GM12878 (cell line): ENCODE results near the gene IFI6. TPM values are rescaled to one million over a fixed set of nuclear protein-coding genes. Genes with fewer than 3 reads are reported as not detected.

Experiments
- ATAC-seq: fragments of 200-7000 bp; cut with Tn5 transposase; 3 replicates; pipeline ENCODE4 v1.9.1; 2020; ENCODE audit warnings: mild to moderate bottlenecking, moderate library complexity
- BruUV-seq: library from RNA; stranded (reverse); fragments of 400-500 nt; replicated peaks from 2 replicates; lab custom pipeline; 2021; lab: Mats Ljungman, UMichigan
- CTCF ChIA-PET: fragments of 300-600 bp; sonication (Branson Sonifier 250); formaldehyde crosslinking; extraction: SDS; loops from one replicate; lab custom pipeline; 2021; ENCODE audit warnings: inconsistent platforms; lab: Yijun Ruan, JAX
- POLR2A ChIA-PET: fragments of 350-600 bp; formaldehyde crosslinking; extraction: SDS; loops from one replicate; lab custom pipeline; 2021; ENCODE audit warnings: inconsistent platforms; lab: Charles Lee
- RAD21 ChIA-PET: fragments of 300-600 bp; sonication (Branson Sonifier 250); formaldehyde crosslinking; loops from one replicate; lab custom pipeline; 2023; ENCODE audit warnings: antibody characterized with exemption; ENCODE audit not compliant: unreplicated experiment; lab: Charles Lee
- SMC1A ChIA-PET: fragments of 300-600 bp; sonication (Branson Sonifier 250); formaldehyde crosslinking; loops from one replicate; lab custom pipeline; 2023; ENCODE audit not compliant: unreplicated experiment, uncharacterized antibody; lab: Charles Lee
- DNase-seq: peaks from one replicate; pipeline ENCODE4 v3.0.0-alpha.2; 2011; ENCODE audit warnings: low read depth, low spot score
- FAIRE-seq: peaks from 3 replicates; lab custom pipeline; 2011; peaks lifted over from hg19 to GRCh38; lab: Jason Lieb, UNC
- H2AFZ ChIP-seq: 2 replicates; pipeline ENCODE4 v1.6.0; 2011; ENCODE audit warnings: low read depth, low read length, control low read depth; ENCODE audit not compliant: control insufficient read depth
- H3K27ac ChIP-seq: 2 replicates; pipeline ENCODE4 v1.5.1; 2011; ENCODE audit warnings: control low read depth; ENCODE audit not compliant: control insufficient read depth, insufficient read depth
- H3K27me3 ChIP-seq, 2 experiments: replicated peaks in 1 of 2; 2 replicates each; pipeline versions ENCODE4 v1.6.0 to v1.6.1; 2011; ENCODE audit warnings: low read length in 1 of 2; ENCODE audit not compliant: control insufficient read depth in 2 of 2, insufficient read depth in 2 of 2
- H3K36me3 ChIP-seq, 2 experiments: 2 replicates each; pipeline ENCODE4 v1.5.1; 2011; ENCODE audit warnings: low read length in 1 of 2; ENCODE audit not compliant: control insufficient read depth in 2 of 2, insufficient read depth in 2 of 2
- H3K4me1 ChIP-seq: 2 replicates; pipeline ENCODE4 v1.6.1; 2011; ENCODE audit warnings: mild to moderate bottlenecking, low read length, moderate library complexity, mixed read lengths; ENCODE audit not compliant: control insufficient read depth, insufficient read depth
- H3K4me2 ChIP-seq: 2 replicates; pipeline ENCODE4 v1.6.0; 2011; ENCODE audit warnings: control low read depth; ENCODE audit not compliant: control insufficient read depth, insufficient read depth
- H3K4me3 ChIP-seq: fragments of 200-600 bp; sonication (generic); 2 replicates; pipeline ENCODE4 v1.5.1; 2016
- H3K79me2 ChIP-seq: 2 replicates; pipeline ENCODE4 v1.6.0; 2011; ENCODE audit warnings: low read length; ENCODE audit not compliant: control insufficient read depth, insufficient read depth
- H3K9ac ChIP-seq: 2 replicates; pipeline ENCODE4 v1.8.0; 2011; ENCODE audit warnings: low read length, control low read depth, mixed read lengths; ENCODE audit not compliant: control insufficient read depth, insufficient read depth
- H3K9me3 ChIP-seq: replicated peaks from 3 replicates; pipeline ENCODE4 v1.5.1; 2011; ENCODE audit warnings: mild to moderate bottlenecking, low read length; ENCODE audit not compliant: control insufficient read depth, insufficient read depth
- H4K20me1 ChIP-seq: 2 replicates; pipeline ENCODE4 v1.6.0; 2011; ENCODE audit not compliant: control insufficient read depth, insufficient read depth
- BACH1 ChIP-seq: fragments of 450-650 bp; IDR thresholded peaks from 2 replicates; pipeline ENCODE4 v1.6.1; 2017; ENCODE audit warnings: mild to moderate bottlenecking, borderline replicate concordance
- CREB1 ChIP-seq: IDR thresholded peaks from 2 replicates; pipeline ENCODE4 v1.6.1; 2012; ENCODE audit warnings: low read depth, mild to moderate bottlenecking, inconsistent platforms
- ELK1 ChIP-seq: IDR thresholded peaks from 2 replicates; pipeline ENCODE4 v1.6.1; 2012; ENCODE audit warnings: low read depth, low read length, improper control_type of control experiment
- MAX ChIP-seq: IDR thresholded peaks from 2 replicates; pipeline ENCODE4 v1.6.1; 2012; ENCODE audit warnings: low read depth, low read length, improper control_type of control experiment
- PKNOX1 ChIP-seq: fragments of 450-650 bp; IDR thresholded peaks from 2 replicates; pipeline ENCODE4 v1.6.1; 2016; ENCODE audit warnings: mild to moderate bottlenecking
- RAD51 ChIP-seq: fragments of 450-650 bp; IDR thresholded peaks from 2 replicates; pipeline ENCODE4 v1.6.1; 2016; ENCODE audit warnings: moderate library complexity, mild to moderate bottlenecking, inconsistent platforms
- RELB ChIP-seq: fragments of 450-650 bp; IDR thresholded peaks from 2 replicates; pipeline ENCODE4 v1.6.1; 2017; ENCODE audit warnings: low read depth, mild to moderate bottlenecking, moderate library complexity
- SREBF1 ChIP-seq: IDR thresholded peaks from 2 replicates; pipeline ENCODE4 v1.6.1; 2012; ENCODE audit warnings: mild to moderate bottlenecking, low read length
- TAF1 ChIP-seq: IDR thresholded peaks from 2 replicates; pipeline ENCODE4 v1.6.1; 2011; ENCODE audit warnings: mild to moderate bottlenecking, low read depth, low read length, borderline replicate concordance
- TARDBP ChIP-seq: IDR thresholded peaks from 2 replicates; pipeline ENCODE4 v1.6.1; 2016; ENCODE audit warnings: borderline replicate concordance
- USF1 ChIP-seq: IDR thresholded peaks from 2 replicates; pipeline ENCODE4 v1.6.1; 2011; ENCODE audit warnings: borderline replicate concordance, low read depth, mild to moderate bottlenecking, moderate library complexity, mixed read lengths, low read length; ENCODE audit not compliant: insufficient read depth; ENCODE audit errors: extremely low read length
- ZBTB11 ChIP-seq: fragments of 450-650 bp; formaldehyde crosslinking; IDR thresholded peaks from 2 replicates; pipeline ENCODE4 v1.5.0; 2022; ENCODE audit warnings: mild to moderate bottlenecking, missing genetic modification characterization
- ZNF217 ChIP-seq: fragments of 450-650 bp; IDR thresholded peaks from 2 replicates; pipeline ENCODE4 v1.6.1; 2017; ENCODE audit warnings: antibody characterized with exemption, mild to moderate bottlenecking
- ZNF24 ChIP-seq: fragments of 450-650 bp; IDR thresholded peaks from 2 replicates; pipeline ENCODE4 v1.6.1; 2017; ENCODE audit warnings: antibody characterized with exemption, mild to moderate bottlenecking
- WGBS: methylation state at CpG from one replicate; pipeline ENCODE4 v1.1.6; 2016; ENCODE audit warnings: low lambda C conversion rate; ENCODE audit not compliant: insufficient replicate concordance, insufficient coverage; ENCODE audit errors: missing lambda C conversion rate; 5-methylcytosine and 5-hydroxymethylcytosine counted together
- in situ Hi-C: fragments of 300-500 bp; cut with MboI; formaldehyde crosslinking; loops from 9 replicates; pipeline ENCODE4 v1.14.3; 2018; ENCODE audit warnings: mixed read lengths
- intact Hi-C: fragments of 100-400 bp; cut with micrococcal nuclease; formaldehyde crosslinking; loops from one replicate; pipeline ENCODE4 v1.14.2; 2022; ENCODE audit not compliant: unreplicated experiment
- polyA plus RNA-seq, 11 experiments: library from polyadenylated mRNA; depleted of rRNA in 4 of 11; unstranded in 6 of 11; stranded (reverse) in 5 of 11; fragments of >200 nt; fragmentation: Nextera tagmentation in 4 of 11; fragmentation: Illumina TruSeq in 1 of 11; extraction: Ambion mirVana in 4 of 11; extraction: Trizol in 1 of 11; gene quantifications; 1 replicate in 1 of 11; 2 replicates in 10 of 11; pipeline versions ENCODE4 v1.2.1 to v1.2.3, GENCODE V29; 2011 to 2016; ENCODE audit warnings: inconsistent platforms in 2 of 11, missing spikeins in 2 of 11, low read depth in 1 of 11
- total RNA-seq, 4 experiments: library from RNA; depleted of rRNA in 3 of 4; stranded (reverse); fragments of >200 nt in 3 of 4; fragmentation: Illumina TruSeq in 1 of 4; extraction: Trizol in 1 of 4; gene quantifications; 2 replicates each; pipeline versions ENCODE4 v1.2.1 to v1.2.3, GENCODE V29; 2013 to 2021

Gene IFI6
- total and polyA plus RNA-seq, 10 of the 15 experiments (the other 5 are each of a cell fraction or from before 2014, with no cell fraction given) = 5.6 to 123 (median 69.0) TPM

- no peaks in the 10 kb centered on the region for H3K79me2 ChIP-seq
- DNase-seq = no peak
- peaks cover 30% of the 10 kb centered on the region for H3K4me1 ChIP-seq
- ATAC-seq = peak; percentile 38
- peak overlapping the region; percentile 24 for H3K27ac ChIP-seq
- H3K4me2 ChIP-seq = no peak overlapping the region; the same call in 1 of the 2 replicates
- no peaks in the 10 kb centered on the region for H3K27me3 ChIP-seq
- RAD21 ChIA-PET = interaction anchor here (0.9 to 2.1 kb wide), 6 partner anchors 8 to 48 kb away, joined by 3 to 16 read pairs (median 4); no protein-coding TSS in a partner anchor
- no peaks in the 10 kb centered on the region for H4K20me1 ChIP-seq
- WGBS = 45% methylated on average over 7 of the region's 7 CpGs
- no peak for FAIRE-seq
- in situ Hi-C loops (no loop called here), intact Hi-C loops (no loop called here)
- POLR2A ChIA-PET = interaction anchor here (0.6 to 2.3 kb wide), 6 partner anchors 8 to 175 kb away, joined by 3 to 22 read pairs (median 6); no protein-coding TSS in a partner anchor
- peak overlapping the region; percentile 68; the same call in 1 of the 2 replicates for H2AFZ ChIP-seq
- no peak overlapping the region for H3K9ac ChIP-seq
- BruUV-seq = no TSS peak
- no peak overlapping the region for H3K4me3 ChIP-seq
- CTCF ChIA-PET = interaction anchor here (0.6 to 4.7 kb wide), 10 partner anchors 8 to 160 kb away, joined by 3 to 41 read pairs (median 6); partner anchors contain the start of gene WASF2
- no peaks in the 10 kb centered on the region for H3K9me3 ChIP-seq
- SMC1A ChIA-PET = interaction anchor here (1.4 to 2.7 kb wide), 9 partner anchors 8 to 44 kb away, joined by 3 to 17 read pairs (median 7); no protein-coding TSS in a partner anchor
- H3K36me3 ChIP-seq = no peaks in the 10 kb centered on the region
- TF ChIP-seq ZNF24 (0 out of 2 replicates have a peak, but pooled peaks have one; percentile 9), CREB1 (no peak), PKNOX1 (no peak), RELB (no peak), ZBTB11 (CRISPR knock-in tag) (no peak), ELK1 (no peak), BACH1 (no peak), ZNF217 (peak; percentile 74; the same call in 1 of the 2 replicates), TARDBP (no peak), USF1 (no peak), RAD51 (no peak), TAF1 (no peak), SREBF1 (no peak), MAX (no peak)
These were observed 21.3 kb downstream of the IFI6 start for GRCh38 chr1:27650539-27651175.
